HG02610 (cell line): ENCODE results near the gene LAMB3.

Source experiments
- ATAC-seq: cut with Tn5 transposase; IDR thresholded peaks from one replicate; pipeline ENCODE4 v1.9.1; 2021; ENCODE audit warnings: mild to moderate bottlenecking, moderate library complexity; ENCODE audit not compliant: unreplicated experiment

LAMB3 gene

DNA sequence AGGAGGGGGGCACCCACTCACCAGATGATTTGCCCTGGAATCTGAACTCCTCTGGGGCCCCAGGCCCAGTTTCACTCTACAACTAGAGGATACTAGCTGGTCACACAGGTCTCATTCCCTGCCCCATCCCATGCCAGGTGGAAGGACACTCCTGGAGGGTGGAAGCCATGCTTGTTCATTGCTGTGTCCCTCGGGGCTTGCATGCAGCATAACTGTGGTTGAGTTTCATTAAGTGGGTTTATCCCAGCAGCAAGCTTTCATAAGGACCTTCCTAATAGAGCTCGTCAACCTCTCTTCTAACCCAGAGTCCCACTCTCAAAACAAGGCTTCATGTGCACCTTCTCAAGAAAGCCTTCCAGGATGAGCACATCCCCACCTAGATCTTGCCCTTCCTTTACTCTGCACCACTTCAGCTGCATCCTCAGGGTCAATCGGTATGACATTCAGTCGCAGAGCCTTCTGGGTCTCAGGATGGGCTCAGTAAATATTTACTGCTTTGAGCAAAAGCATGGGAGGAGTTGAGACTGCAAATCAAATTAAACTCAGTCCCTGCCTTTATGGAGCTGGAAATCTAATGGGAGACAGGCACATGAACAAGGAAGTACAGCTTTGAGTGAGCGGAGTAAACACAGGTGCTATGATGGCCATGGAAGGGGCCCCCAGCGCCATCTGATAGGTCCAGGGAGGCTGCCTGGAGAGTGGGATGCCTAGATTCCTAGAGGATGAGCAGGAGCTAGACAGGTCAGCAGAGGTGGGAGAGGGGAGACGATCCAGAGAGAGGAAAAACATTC is 32.3 kb downstream of the LAMB3 start:
- ATAC-seq, result no peak

DNA sequence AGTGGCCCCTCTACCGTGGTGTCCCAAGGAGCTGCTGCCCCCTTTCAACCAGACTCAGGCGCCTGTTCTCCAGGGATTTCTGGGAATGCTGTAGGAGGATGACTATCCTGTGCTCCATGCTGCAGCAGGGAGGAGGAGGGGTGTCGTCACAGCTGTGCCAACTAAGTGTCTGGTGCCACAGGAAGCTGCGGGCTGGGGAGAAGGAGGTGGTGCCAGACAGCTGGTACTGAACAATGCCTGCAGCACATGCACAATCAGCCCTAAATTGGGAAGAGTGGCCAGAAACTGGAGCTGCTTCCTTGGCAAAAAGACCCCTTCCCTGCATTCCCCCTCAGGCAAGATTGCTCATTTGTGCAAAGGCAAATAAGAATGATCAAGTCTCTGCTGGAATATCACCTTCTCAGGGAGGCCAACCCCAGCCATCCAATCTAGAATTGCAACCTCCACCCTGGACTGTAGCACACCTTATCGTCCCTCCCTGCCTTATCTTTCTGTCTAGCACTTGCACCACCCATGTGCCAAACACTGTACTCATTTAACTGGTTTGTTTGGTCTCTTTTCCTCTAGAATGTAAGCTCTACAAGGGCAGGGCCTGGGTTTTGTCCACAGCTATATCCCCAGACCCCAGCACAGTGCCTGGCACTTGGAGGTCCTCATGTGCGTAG is 33.3 kb downstream of the LAMB3 start:
- ATAC-seq, result no peak

DNA sequence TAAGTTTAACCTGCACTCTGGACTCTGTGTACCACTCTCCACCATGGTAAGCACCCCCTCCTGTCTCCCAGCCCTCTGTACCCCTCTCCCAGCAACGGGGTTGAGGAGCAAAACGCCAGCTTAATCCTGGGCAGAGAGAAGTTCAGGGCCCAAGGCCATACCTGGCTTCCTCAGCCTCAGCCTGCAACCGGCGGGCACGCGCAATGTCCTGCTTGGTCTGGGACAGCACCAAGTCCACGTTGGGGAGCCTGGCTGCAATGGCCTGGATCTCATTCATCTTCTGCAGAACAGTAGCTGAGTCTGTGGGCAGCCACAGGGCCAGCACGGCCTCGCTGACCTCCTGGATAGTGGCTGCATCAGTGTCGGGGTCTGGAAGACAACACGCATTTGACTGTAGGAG is 33.9 kb downstream of the LAMB3 start:
- no peak for ATAC-seq

DNA sequence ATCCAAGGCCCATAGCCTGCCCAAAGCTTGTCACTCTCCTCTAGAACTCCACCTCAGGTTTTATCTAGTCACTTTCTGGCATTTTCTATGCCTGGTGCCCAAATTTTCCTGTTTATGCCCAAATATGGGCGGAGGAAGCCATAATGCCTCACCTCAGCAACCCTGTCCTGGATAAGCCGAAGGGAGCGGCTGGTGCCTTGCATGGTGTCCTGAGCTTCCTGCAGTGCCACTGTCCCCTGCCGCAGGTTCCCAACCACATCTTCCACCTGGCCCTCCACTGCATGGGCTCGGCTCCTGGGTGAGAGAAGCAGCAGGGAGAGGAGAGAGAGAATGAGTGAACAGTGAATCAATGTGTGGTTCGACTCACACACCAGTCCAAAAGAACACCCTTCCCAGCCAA is 34.5 kb downstream of the LAMB3 start:
- no peak for ATAC-seq

DNA sequence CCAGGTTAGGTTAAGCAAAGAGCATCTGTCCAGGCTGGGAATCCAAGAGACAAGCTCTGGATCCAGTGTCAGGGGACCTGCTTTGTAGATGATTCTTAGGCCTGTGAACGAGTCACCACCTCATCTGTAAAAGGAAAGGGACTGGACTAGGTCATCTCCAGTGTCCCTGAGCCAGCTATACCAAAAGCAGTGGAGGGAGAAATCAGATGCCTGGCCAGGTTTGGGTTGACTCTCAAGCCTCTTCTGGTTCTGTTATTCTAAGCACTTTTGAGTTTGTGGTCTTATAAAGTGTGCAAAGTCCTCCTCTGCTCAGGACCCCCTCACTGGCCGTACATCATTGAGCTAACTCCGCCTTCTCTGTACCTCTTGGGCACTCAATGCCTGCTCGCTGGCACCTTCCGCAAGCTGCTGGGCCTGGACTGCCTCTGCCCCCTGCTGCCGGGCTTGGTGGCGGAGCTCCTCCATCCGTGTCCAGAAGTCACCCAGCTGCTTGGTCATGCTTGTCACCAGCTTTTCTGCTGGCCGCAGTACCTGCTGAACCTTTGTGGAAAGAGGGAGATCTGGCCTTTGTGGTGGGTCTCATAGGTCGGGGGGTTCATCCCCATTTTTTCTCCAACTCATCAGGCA is 35.1 kb downstream of the LAMB3 start:
- ATAC-seq, result no peak

- ATAC-seq, result no peak
Observed at GRCh38 chr1:209616366-209617046, 35.7 kb downstream of the LAMB3 start.

DNA sequence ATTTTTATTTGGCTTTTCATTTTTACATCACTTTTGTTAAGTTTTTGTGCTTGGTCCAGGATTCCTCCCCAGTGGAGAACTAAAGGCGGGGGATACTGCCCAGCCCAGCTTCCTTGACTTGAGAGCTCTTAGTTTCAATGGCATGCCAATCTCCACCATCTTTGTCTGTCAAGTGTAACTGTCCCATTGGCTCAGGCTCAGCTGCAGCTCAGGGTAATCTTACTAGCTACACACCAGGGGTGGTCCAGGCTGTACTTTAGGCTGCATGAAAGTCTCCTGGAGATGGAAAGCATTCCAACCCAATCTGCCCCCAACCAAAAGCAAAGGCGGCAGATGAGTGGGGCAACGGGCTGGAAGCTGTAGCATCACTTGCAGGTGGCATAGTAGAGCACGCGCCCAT is 37.3 kb downstream of the LAMB3 start:
- ATAC-seq, result no peak

- no peak for ATAC-seq
Observed at GRCh38 chr1:209614151-209614420, 38.1 kb downstream of the LAMB3 start.

DNA sequence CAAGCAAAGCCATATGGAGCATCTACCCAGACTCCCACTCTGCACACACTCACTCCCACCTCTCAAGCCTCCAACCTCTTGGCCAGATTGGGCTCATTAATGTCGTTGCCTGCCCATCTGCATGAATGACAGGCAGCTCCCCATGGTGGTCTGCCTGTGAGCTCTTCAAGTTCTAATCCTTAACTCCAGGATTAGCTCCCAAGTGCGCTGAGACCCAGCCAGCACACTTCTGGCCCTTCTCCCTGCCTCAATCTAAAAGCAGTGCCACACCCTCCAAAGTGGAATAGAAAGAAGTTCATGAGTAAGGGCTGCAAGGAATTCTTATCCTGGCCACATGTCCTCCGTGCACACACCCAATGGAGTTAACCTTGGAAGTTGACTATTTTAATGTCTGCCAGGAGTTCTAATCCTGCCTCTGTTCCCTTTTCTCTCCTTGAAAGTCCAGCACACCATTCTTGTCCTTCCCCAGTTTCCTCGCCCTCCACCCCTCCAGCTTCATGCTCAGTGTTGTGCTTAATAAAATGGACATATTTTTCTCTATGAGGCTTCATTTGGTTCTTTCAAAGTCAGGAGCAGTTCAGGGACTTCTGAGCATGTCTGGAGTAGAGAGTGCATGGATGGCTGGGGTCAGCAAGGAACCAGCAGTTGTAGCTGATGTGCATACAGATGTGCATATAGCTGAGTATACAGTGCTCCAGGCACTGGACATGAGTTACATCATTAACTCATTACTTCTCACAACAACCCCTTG is 38.6 kb downstream of the LAMB3 start:
- no peak for ATAC-seq

- no peak for ATAC-seq
Observed at GRCh38 chr1:209612646-209613399, 39.4 kb downstream of the LAMB3 start.

GRCh38 chr1:209611771-209612570 is 40.3 kb downstream of the LAMB3 start:
- ATAC-seq, result no peak

- no peak for ATAC-seq
Observed at GRCh38 chr1:209610631-209610905, 41.7 kb downstream of the LAMB3 start.

GRCh38 chr1:209609791-209610630 is 42.2 kb downstream of the LAMB3 start:
- ATAC-seq, result no peak

DNA sequence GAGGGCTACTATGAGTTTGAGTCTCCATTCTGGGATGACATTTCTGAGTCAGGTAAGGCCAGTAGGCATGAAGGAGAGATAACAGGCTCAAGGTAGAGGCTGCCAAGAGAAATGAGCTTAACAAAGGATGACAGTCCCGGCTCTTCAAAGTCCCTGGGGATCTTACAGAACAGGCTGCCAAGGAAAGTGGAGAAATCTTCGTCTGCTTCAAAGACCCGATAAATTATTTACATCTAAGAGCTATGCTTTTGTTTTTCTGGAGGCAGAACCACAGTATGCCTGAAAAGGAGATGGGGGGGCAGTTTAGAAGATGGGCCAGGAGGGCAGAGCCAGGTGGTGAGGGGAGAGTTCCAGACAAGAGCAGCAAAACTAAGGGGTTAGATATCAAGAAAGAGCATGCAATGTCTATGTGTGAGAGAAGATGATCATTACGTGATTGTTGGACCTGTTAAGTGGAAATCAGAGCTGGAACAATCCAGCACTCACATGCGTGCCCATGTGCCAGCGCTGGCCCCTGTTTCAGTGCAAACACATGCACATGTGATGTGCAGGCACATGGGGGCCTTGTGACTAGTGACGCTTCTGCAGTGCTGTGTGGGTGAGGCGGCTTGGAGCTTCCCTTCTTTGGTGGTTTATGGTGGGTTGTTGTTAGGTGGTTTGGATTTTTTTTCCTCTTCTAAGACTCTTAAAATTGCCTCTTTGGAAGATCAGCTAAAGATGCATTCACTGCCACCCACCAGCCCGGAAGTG is 43.0 kb downstream of the LAMB3 start:
- ATAC-seq, result no peak

GRCh38 chr1:209607795-209608178 is 44.4 kb downstream of the LAMB3 start:
- ATAC-seq, result peak; percentile 11

DNA sequence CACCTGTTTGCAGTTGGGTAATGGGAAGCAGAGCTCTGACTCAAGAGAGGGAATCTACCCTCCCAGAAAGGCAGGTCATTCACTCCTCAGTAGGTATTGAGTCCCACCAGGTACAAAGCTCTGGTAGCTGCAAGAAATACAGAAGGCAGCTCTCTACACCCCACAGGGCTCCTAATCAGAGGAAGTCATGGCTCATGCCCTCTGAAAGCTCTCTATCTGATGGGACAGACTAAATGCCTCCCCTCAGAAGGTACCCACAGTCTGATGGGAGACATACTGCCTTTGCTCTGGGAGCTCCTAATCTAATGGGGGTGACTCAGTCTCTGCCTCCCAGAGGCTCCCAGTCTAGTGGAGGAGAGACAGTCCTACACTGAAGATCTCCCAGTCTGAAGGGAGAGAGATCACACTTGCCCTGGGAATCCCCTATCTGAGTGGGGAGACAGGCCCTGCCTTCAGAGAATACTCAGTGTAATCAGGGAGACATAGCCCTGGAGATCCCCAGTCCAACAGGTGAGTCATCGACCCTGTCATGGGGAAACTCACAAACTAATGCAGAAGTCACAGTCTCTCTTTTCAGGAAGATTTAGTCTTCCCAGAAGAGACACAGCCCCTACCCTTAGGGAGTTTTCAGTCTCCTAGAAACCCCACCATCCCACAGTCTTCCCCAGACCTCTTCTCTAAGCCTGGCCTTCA is 45.0 kb downstream of the LAMB3 start:
- ATAC-seq, result peak; percentile 97

GRCh38 chr1:209603877-209604276 is 48.3 kb downstream of the LAMB3 start:
- no peak for ATAC-seq
